ENCODE results near the gene KCNQ2.

KCNQ2 gene

DNA sequence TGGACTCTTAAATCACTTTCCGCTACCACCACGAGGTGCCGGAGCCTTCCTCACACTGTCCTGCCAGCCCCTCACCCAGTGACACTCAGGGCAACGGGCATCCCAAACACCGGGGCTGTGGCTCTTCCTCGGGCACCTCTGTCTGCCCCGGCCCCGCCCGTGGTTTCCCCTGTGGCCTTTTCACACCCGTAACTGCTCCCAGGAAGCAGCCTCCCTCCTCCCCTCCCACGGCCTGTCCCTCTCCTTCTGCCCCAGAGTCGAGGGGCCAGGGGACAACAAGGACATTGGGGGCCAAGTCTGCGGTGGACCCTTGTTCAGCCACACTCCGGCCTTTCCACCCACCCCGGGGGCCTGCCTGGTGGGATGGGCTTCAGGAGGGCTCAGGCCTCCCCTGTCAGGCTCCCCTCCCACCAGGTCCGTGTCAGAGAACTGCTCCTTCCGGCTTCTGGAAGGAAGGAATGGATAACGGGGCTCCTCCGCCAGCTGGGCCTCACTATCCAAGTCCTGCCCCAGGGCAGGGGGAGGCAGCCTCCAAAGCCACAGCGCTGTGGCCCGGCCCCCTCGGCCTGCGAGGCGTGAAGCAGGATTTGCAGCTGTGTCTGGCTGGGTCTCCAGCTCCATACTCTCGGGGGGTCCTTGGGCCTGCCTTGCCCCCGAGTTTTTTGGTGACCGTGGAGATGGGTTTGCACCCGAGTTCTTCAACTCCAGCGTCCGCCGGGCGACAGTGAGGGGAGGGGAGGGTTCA lies 56.6 kb downstream of the KCNQ2 start:
- no peak for DNase-seq

GRCh38 chr20:63414720-63415430 lies 57.6 kb downstream of the KCNQ2 start:
- DNase-seq = no peak

DNA sequence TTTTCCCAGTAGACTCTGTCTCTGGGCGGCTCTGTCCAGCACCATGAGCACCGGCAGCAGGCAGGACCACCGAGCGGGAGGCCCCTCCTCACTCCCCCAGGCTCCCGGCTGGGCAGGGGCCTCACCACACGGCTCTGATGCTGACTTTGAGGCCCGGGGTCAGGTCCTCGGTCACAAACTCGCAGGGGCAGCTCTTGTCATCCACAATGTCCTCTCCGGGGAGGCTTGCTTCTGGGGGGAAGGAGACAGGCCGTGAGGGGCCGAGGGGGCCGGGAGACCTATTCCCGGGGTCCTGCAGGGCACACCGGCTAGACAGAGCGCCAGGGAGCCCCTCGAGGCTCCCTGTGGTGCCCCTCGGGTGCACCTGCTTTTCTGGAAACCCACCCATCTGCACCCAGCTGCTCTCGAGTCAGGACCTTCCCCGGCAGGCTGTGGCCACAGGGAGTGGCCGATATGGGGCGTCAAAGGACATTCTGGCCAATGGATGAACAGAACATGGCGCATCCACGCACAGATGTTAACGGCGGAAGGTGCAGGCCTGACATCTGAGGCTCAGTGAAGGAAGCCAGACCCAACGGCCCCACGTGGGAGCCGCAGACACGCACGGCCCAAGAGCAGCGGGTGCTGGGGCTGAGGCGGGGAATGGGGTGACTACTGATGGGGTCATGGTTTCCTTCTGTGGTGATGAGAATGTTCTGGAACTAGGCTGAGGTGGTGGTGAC lies 58.3 kb downstream of the KCNQ2 start:
- no peak for DNase-seq

- no peak for DNase-seq
These were observed 59.1 kb downstream of the KCNQ2 start for GRCh38 chr20:63413323-63413722.

GRCh38 chr20:63412889-63413288 lies 59.6 kb downstream of the KCNQ2 start:
- no peak for DNase-seq

DNA sequence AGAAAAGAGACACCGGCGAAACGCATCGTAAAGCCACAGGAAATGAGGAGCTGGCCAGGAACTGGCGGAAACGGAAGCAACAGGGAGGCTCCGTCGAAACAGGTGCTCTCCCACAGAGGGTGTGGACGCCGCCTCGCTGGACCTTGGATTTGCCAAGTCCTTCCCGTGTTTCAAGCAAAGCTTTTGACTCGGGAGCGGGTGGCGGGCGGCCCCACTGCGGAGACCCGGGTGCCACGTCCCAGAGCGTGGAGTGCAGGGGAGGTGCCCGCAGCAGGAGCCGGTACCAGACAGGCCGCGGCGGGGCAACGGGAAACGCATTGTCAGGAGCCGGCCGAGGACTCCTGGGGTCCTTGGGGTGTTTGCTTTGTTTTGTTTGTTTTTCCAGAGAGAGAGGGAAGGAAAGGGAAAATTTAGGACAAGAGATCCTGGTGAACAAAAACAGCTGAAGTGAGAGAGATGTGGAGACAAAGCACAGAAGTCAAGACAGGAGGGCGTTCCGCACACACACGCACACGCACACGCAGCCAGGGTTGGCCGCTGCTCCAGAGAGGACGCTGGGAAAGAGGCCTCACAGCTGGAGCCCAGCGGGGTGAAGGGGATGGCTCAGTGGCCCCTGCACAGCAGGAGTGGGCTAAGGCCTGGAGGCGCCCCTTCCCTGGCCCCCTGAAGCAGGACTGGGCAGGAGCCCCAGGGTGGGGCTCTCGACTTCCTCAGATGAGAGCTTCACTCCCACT lies 60.4 kb downstream of the KCNQ2 start:
- no peak for DNase-seq

DNA sequence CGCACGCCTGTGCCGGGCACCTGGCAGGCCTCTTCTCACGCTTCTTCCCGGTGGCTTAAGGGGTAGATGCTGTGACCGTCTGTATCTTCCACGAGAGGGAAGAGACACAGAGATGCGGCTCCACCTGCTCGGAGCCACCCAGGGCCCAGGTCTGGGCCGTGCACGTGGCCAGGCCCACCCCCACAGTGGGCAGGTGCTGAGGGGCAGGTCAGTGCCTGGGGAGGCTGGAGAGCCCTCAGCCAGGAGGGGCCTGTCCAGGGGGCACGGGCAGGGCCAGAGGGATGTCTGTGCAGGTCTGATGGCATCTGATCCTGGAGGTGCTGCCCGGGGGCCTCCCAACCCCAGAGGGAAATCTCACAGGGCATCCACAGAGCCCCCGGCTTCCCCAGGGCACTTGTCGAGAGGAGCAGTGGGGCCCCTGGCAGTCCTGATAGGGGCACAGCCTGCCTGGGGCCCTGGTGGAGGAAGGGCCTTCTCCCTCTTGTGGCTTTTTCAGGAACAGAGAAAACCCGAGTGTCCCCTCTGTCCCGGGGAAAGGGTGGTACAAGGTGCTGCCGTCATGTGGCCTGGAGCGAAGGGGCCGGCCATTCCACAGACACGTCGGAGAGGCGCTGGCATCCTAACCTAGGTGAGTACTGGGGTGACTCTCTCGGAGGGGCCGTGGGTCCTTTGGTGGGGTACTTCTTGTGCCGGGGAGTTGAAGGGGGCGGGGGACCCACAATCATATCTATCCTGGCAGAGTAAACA lies 61.1 kb downstream of the KCNQ2 start:
- no peak for DNase-seq

- DNase-seq = no peak
These were observed 62.5 kb downstream of the KCNQ2 start for GRCh38 chr20:63409834-63410435.

- no peak for DNase-seq
These were observed 63.2 kb downstream of the KCNQ2 start for GRCh38 chr20:63409066-63409833.

GRCh38 chr20:63408684-63409046 lies 63.8 kb downstream of the KCNQ2 start:
- DNase-seq = no peak

DNA sequence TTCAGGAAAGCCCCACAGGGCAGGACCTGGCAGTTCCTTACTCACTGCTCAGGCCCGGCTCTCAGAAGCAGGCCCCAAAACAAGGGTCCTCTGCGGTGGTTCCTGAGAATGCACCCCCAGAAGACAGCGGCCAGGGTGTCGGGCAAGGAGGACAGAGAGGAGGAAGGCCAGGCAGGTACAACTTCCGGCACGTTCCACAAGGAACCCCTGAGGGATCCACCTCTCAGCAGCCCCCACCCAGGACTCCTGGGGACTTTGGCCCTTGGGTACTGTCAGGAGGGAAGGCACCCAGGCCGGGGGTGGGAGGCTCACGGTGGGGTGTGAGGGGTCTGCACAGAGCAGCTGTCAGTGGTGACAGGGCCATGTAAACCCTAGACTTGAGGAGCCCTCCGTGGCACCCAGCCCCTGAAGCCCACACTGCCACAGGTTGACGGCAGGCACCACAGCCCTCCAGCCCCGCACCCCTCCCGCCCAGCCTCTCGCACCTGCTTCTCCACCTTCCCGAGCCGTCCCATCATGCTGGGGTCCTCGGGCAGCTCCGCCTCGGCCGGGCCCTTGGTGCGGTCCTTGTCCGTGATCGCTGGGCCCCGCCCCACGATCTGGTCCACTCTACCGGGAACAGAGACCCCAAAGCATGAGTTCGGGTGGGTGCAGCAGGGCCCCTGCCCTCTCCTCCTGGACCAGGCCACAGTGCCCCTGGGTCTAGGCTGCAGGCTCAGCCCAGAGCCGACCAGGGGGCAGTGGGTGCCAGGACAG lies 64.3 kb downstream of the KCNQ2 start:
- no peak for DNase-seq

DNA sequence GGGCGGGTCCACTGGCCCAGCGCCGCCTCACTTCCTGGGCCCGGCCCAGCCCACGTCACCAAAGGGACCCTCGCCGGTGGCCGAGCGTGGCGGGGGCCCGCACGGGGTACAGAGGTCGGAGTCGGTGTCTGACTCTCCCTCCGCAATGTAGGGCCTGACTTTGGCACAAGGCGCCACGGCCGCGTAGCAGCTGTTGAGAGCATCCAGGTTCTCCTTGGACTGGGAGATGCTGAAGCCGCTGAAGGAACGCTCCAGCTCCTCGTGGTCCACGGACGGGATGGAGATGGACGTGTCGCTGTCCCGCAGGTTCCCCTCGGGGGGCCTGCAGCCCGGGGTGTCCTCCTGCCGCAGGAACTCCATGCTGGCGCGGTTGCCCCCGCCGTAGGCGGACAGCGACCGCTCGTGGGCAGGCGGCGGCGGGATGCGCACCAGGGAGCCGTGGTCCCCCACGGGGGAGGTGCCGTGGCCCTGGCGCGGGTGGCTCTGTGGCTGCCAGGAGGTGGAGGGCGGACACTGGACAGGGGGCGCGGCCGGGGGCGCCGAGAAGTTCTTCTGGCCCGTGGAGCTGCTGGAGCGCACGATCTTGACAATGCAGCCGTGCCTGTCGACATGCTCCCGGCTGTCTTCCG lies 65.7 kb downstream of the KCNQ2 start:
- no peak for DNase-seq

- DNase-seq = no peak
These were observed 66.4 kb downstream of the KCNQ2 start for GRCh38 chr20:63406011-63406410.

GRCh38 chr20:63405102-63405730 lies 67.2 kb downstream of the KCNQ2 start:
- DNase-seq = no peak

GRCh38 chr20:63404129-63405085 lies 68.0 kb downstream of the KCNQ2 start:
- no peak for DNase-seq

DNA sequence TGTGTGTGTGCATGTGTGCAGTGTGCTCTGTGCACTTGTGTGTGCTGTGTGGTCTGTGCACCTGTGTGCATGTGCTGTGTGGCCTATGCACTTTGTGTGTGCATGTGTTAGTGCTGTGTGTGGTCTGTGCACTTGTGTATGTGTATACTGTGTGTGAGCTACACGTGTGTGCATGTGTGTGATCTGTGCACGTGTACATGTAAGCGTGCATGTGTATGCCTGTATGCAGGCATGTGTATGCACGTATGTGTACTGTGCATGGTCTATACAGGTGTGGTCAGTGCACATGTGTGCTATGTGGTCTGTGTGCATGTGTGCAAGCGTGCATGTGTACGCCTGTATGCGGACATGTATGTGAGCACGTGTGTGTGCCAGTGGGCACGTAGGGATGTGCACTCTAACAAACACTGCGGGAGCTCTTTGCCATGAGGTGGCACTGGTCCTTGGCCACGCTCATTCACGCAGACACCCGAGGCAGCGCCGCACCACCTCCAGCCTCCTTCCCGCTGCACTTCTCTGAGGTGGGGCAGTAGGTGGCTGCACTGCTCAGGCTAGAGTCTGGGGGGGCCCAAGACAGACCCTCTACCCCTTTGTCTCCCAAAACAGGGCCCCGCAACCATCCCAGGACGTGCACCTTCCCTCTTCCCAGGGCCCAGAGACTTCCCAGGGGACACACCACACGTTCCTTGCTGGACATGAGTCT lies 68.9 kb downstream of the KCNQ2 start:
- no peak for DNase-seq

DNA sequence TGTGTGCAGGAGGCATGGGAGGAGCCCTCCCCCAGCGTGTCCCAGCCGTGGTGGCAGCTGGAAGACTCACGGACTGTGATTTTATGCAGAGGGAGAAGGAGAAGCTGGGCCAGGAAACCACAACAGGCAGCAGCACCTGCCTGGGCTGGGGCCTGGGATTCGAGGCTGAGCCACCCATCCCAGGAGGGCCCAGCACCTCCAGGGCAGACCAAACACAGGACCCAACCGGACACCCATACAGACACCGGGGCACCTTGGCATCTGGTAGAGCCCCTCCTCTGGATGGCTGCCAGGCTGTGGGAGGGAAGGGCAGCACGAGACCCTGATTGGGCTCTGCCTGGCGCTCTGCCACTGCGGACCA lies 69.6 kb downstream of the KCNQ2 start:
- DNase-seq = no peak

Data from inflammatory macrophage (primary cell).